ENCODE data around the gene KRTAP24-1. TPM values are rescaled to one million over a fixed set of nuclear protein-coding genes. Genes with fewer than 3 reads are reported as not detected.

The KRTAP24-1 gene
- not detected in 2 replicates for total RNA-seq (ENCODE audit: low replicate concordance)

GRCh38 chr21:30282850-30283249, at the start of gene KRTAP24-1:
Gene KRTAP24-1, minus strand, starts transcription at chr21:30282950. Its CDS starts 18 bp downstream, at chr21:30282932.
- H3K36me3 Mint-ChIP-seq: no peaks in the 10 kb centered on the region
- Histone ChIP-seq H3K27me3 (no peaks in the 10 kb centered on the region), H3K36me3 (no peaks in the 10 kb centered on the region), H3K4me1 (no peaks in the 10 kb centered on the region), H3K79me2 (ENCODE audit: low read depth) (no peaks in the 10 kb centered on the region), H3K4me2 (no peak within 1 kb of the TSS), H3K27ac (no peak within 1 kb of the TSS), H3F3A (ENCODE audit: low read depth) (no peaks in the 10 kb centered on the region), H4K20me1 (ENCODE audit: low read depth) (no peaks in the 10 kb centered on the region), H3K9ac (no peak within 1 kb of the TSS), H2AFZ (replicated peaks) (no peak within 1 kb of the TSS), H3K9me3 (ENCODE audit: low read depth) (no peaks in the 10 kb centered on the region), H3K4me3 (no peak within 1 kb of the TSS)
- TF ChIP-seq EZH2 (IDR thresholded peaks at IDR 0.05): no peak
- no peak for TF ChIP-seq EZH2phosphoT487 (IDR thresholded peaks at IDR 0.05)
- no peak for TF ChIP-seq CTCF (IDR thresholded peaks at IDR 0.05)
- H3K4me1 Mint-ChIP-seq: peaks cover 13% of the 10 kb centered on the region
- no peaks in the 10 kb centered on the region for H3K27me3 Mint-ChIP-seq (ENCODE audit: insufficient read depth, low read depth)
- DNase-seq (ENCODE audit: low spot score): no peak
- H3K27ac Mint-ChIP-seq: no peak within 1 kb of the TSS
- H3K9me3 Mint-ChIP-seq: no peaks in the 10 kb centered on the region
- no peak within 1 kb of the TSS for H3K4me3 Mint-ChIP-seq

- no peak overlapping the region for H3K9ac ChIP-seq
- no peaks in the 10 kb centered on the region for H4K20me1 ChIP-seq (ENCODE audit: low read depth)
- Mint-ChIP-seq H3K27ac (no peak overlapping the region), H3K4me3 (no peak overlapping the region), H3K27me3 (ENCODE audit: insufficient read depth, low read depth) (peaks cover 2% of the 10 kb centered on the region), H3K9me3 (peaks cover 8% of the 10 kb centered on the region), H3K36me3 (no peaks in the 10 kb centered on the region), H3K4me1 (no peaks in the 10 kb centered on the region)
- TF ChIP-seq EZH2 (IDR thresholded peaks at IDR 0.05) (no peak), EZH2phosphoT487 (IDR thresholded peaks at IDR 0.05) (no peak), CTCF (IDR thresholded peaks at IDR 0.05) (no peak)
- no peak overlapping the region for H3K4me3 ChIP-seq
- no peaks in the 10 kb centered on the region for H3F3A ChIP-seq (ENCODE audit: low read depth)
- no peaks in the 10 kb centered on the region for H3K36me3 ChIP-seq
- no peak overlapping the region for H2AFZ ChIP-seq (replicated peaks)
- H3K4me1 ChIP-seq: no peaks in the 10 kb centered on the region
- no peaks in the 10 kb centered on the region for H3K79me2 ChIP-seq (ENCODE audit: low read depth)
- no peak for DNase-seq (ENCODE audit: low spot score)
- no peaks in the 10 kb centered on the region for H3K27me3 ChIP-seq
- H3K9me3 ChIP-seq (ENCODE audit: low read depth): no peaks in the 10 kb centered on the region
- H3K27ac ChIP-seq: no peak overlapping the region
- no peak overlapping the region for H3K4me2 ChIP-seq
Measured at GRCh38 chr21:30329203-30329875, 46.6 kb upstream of the KRTAP24-1 start.

GRCh38 chr21:30326390-30326789, 43.6 kb upstream of the KRTAP24-1 start:
- Histone ChIP-seq H3K9ac (no peak overlapping the region), H3K36me3 (no peaks in the 10 kb centered on the region), H4K20me1 (ENCODE audit: low read depth) (no peaks in the 10 kb centered on the region), H3K27me3 (no peaks in the 10 kb centered on the region), H2AFZ (replicated peaks) (no peak overlapping the region), H3K4me2 (no peak overlapping the region), H3K79me2 (ENCODE audit: low read depth) (no peaks in the 10 kb centered on the region), H3K4me3 (no peak overlapping the region), H3K9me3 (ENCODE audit: low read depth) (no peaks in the 10 kb centered on the region), H3F3A (ENCODE audit: low read depth) (no peaks in the 10 kb centered on the region), H3K4me1 (no peaks in the 10 kb centered on the region), H3K27ac (no peak overlapping the region)
- no peak overlapping the region for H3K4me3 Mint-ChIP-seq
- peaks cover 8% of the 10 kb centered on the region for H3K9me3 Mint-ChIP-seq
- no peak for TF ChIP-seq EZH2 (IDR thresholded peaks at IDR 0.05)
- no peak for TF ChIP-seq EZH2phosphoT487 (IDR thresholded peaks at IDR 0.05)
- no peak for TF ChIP-seq CTCF (IDR thresholded peaks at IDR 0.05)
- peaks cover 3% of the 10 kb centered on the region for H3K27me3 Mint-ChIP-seq (ENCODE audit: insufficient read depth, low read depth)
- no peak for DNase-seq (ENCODE audit: low spot score)
- no peaks in the 10 kb centered on the region for H3K4me1 Mint-ChIP-seq
- no peaks in the 10 kb centered on the region for H3K36me3 Mint-ChIP-seq
- H3K27ac Mint-ChIP-seq: no peak overlapping the region

Data from neural progenitor cell (in vitro differentiated cells).